GM18858 (cell line): ENCODE measurements around the gene ZNF865.
A peak's percentile ranks its signal among the peaks of the same experiment; 100 is the strongest.

Experiments used
- ATAC-seq: cut with Tn5 transposase; IDR thresholded peaks from one replicate; pipeline ENCODE4 v1.9.1; 2021; ENCODE audit not compliant: unreplicated experiment

ZNF865 gene

GRCh38 chr19:55586976-55587668, 18.3 kb upstream of the ZNF865 start:
- peak; percentile 60 for ATAC-seq

GRCh38 chr19:55588738-55589137, 16.7 kb upstream of the ZNF865 start:
- no peak for ATAC-seq

DNA sequence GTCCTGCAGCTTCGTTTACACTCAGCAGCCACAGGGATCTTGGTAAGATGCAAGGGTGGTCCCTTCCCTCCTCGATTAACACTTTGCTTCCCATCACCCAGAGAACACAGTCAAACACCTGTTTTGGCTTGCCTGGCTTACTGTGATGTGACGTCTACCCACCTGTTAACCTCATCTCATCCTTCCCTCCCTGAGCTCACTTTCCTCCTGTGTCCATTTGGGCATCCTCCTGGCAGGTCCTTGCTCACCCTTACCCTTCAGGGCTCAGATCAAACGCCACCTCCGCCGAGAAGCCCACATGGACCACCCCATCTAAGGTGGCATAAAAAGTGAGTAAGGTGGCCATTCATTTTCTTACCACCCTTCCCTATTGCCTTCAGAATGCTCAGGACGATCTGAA, 15.3 kb upstream of the ZNF865 start:
- no peak for ATAC-seq

- no peak for ATAC-seq
These were observed 14.8 kb upstream of the ZNF865 start for GRCh38 chr19:55590617-55591016.

DNA sequence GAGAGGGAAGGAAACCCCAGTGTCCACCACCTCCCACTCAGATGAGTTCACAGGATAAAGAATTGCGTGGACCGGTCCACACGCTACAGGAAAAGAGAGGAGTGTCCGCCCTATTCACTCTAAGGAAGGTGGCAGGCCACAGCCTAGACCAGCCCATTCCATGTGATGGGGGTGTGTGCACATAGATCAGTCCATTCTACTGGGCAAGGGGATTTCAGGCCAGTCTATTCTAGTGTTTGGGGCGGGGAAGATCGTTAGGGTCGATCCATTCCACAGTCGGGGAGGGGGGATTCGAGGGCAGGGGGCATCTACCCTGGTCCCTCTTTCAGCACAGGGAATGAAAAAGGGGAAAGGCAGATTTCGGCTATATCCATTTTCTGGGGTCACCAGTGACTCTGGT, 13.9 kb upstream of the ZNF865 start:
- ATAC-seq, result no peak

- no peak for ATAC-seq
These were observed 12.9 kb upstream of the ZNF865 start for GRCh38 chr19:55592391-55593090.

DNA sequence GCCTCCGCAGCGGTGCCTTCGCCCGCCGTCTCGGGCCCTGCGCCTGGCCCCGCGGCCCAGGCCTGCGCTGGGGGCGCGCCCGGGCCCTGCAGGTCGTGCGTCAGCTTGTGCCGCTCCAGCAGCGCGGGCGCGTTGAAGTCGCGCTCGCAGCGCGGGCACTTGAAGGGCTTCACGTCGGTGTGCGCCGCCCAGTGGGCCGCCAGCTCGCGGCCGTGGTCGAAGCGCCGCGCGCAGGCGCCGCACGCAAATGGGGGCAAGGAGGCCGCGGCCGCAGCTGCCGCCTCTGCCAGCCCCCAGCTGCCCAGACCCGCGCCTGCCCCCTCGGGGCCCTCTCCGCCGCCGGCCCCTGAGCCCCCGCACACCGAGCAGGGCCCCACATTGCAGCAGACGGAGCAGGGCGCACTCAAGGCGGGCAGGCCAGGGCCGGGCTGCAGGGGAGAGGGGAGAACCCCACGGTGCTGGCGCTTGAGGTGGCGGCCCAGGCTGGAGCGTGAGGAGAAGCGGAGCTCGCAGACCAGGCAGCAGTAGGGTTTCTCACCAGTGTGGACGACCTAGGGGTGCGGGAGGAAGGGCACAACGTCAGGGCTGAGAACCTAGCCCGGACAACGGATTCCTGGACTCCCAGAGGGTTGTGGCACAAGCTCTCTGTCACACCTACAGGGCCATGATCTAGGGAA, 12.2 kb upstream of the ZNF865 start:
- no peak for ATAC-seq

- ATAC-seq, result no peak
These were observed 10.4 kb upstream of the ZNF865 start for GRCh38 chr19:55594996-55595545.

DNA sequence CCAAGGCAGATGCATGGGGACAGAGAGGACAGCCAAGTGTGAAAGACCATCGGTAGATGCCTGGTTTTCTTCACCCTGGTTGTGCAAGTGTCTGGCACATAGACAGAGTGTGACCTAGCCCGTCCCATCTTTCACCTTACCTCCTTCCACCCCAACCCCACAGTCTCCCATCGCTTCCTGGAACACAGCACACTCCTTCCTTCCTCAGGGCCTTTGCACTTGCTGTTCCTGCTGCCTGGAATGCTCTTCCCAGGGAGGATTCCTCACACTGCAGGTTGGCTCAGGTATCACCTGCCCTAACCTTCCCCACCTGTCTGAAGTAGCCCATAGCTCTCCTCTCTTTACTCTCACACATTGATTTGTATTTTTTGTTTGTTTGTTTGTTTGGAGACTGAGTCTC, 9.1 kb upstream of the ZNF865 start:
- no peak for ATAC-seq

GRCh38 chr19:55597501-55597921, 7.9 kb upstream of the ZNF865 start:
- ATAC-seq, result no peak

GRCh38 chr19:55598034-55598433, 7.4 kb upstream of the ZNF865 start:
- ATAC-seq, result no peak

- peak; percentile 32 for ATAC-seq
These were observed 6.6 kb upstream of the ZNF865 start for GRCh38 chr19:55598719-55599467.

GRCh38 chr19:55599468-55599841, 6.0 kb upstream of the ZNF865 start, which contains the start of gene FIZ1:
TSS of gene FIZ1 (minus strand) at chr19:55599517. CDS start at chr19:55597865, 1,652 bp downstream.
- ATAC-seq, result peak; percentile 22

- peak; percentile 26 for ATAC-seq
These were observed 5.4 kb upstream of the ZNF865 start, which contains the start of gene ZNF524 for GRCh38 chr19:55599842-55600661. TSS of gene ZNF524 (plus strand) at chr19:55600288. CDS start at chr19:55602113, 1,825 bp downstream.

- ATAC-seq, result no peak
These were observed 4.8 kb upstream of the ZNF865 start for GRCh38 chr19:55600662-55601028.

- ATAC-seq, result no peak
These were observed 4.4 kb upstream of the ZNF865 start for GRCh38 chr19:55601084-55601483.

DNA sequence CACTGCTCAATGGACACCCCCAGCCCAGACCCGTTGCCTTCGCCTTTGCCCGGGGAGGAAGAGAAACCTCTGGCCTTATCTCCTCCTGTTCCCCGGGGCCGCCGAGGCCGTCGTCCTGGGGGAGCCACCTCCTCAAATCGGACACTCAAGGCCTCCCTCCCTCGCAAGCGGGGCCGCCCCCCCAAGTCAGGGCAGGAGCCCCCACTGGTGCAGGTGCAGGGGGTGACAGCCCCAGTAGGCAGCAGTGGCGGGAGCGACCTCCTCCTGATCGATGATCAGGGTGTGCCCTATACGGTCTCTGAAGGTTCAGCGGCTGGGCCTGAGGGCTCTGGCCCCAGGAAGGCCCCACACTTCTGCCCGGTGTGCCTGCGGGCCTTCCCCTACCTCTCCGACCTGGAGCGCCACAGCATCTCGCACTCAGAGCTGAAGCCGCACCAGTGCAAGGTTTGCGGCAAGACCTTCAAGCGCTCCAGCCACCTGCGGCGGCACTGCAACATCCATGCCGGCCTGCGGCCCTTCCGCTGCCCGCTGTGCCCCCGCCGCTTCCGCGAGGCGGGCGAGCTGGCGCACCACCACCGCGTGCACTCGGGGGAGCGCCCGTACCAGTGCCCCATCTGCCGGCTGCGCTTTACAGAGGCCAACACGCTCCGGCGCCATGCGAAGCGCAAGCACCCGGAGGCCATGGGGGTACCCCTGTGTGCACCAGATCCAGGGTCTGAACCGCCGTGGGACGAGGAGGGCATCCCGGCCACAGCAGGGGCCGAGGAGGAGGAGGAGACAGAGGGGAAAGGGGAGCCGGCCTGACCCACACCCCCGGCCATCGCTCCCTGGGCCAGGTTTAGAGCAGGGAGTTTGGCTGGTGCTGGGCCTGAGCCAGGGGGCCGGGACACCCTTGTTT, 3.1 kb upstream of the ZNF865 start:
- ATAC-seq, result no peak

- no peak for ATAC-seq
These were observed 2.3 kb upstream of the ZNF865 start for GRCh38 chr19:55603115-55603514.
